ENCODE data around the gene LIN37.

- TF ChIP-seq CTCF (IDR thresholded peaks at IDR 0.05): no peak
- no peak for TF ChIP-seq POLR2A (IDR thresholded peaks at IDR 0.05)
These were observed 8.9 kb upstream of the LIN37 start for GRCh38 chr19:35739275-35740107.

Data from adrenal gland (tissue), 5 donors.